NCI-H82 (cell line): ENCODE measurements around the gene CDC123.
"Not testable (repeated sequence)": the region's sequence is repeated elsewhere in the genome, so short reads cannot be mapped to it uniquely, and the experiment has no call there.

Source experiments
- DNase-seq: peaks from one replicate; lab custom pipeline; 2025; lab: John Stamatoyannopoulos, UW

The CDC123 gene

DNA sequence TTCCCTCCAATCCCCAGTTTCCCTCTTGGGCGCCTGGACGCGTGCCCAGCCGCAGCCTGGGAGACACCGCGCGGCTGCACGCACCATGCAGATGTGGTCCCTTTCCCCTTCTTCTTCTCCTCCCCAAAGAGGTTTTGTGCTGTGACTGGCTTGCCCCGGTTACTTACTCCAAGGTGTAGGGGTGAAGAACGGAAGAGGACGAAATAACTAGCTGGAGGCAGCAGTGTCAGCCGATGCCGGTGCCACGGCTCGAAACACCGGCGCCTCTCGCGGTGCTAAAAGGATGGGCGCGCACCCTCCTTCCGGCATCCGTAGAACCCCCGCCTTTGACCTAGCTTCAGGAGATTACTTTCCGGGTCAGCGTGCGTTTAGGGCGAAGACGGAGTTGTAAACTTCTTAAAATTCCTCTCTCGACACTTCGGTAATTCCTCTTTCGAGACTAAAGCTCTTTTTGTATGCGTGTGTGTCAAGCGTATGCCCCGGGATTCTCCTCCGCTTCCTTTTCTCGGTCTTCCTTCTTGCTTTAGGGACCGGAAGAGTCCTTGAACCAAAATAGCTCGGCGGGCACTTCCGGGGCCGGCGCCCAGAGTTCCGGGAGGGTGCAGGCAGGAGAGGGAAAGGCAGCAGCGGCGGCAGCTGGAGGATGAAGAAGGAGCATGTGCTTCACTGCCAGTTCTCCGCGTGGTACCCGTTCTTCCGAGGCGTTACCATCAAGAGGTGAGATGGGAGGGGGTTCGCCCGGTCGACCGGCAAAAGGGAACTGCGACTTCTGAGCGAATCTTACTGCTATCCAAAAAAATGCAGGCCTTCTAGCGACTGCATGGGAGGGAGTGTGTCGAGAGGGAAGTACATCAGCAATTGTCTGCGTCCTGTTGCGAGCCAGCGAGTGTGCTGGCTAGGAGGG, at the start of gene CDC123, which contains the start of gene NUDT5:
CDC123 (plus strand) TSS at position 586 of the 904 bp plus-strand sequence; CDS start at position 644, 58 bp downstream.
NUDT5 (minus strand) TSS at position 289 of the 904 bp plus-strand sequence. CDS start 9,600 bp downstream, outside the sequence.
- DNase-seq, result peak; percentile 90

- DNase-seq, result no peak
Observed at GRCh38 chr10:12150163-12150562, 45.8 kb upstream of the CDC123 start.

DNA sequence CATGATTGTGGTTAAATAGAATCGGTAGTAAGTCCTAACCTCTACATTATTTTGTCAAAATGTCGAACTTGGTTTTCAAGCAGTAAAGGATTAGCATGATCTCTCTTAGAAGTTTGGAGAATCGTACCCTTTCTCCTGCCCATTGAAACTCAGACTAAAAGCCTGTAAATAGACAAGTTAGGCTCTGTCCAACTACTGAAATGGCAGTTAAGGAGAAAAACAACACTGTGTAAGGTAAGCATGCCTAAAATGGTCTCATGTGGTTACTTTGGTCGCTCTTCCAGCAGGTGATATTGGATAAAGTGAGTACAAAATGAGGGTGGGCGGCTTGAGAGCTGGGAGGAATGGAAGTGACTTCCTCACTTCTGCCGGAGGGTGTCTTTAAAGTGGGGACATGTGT, 41.5 kb upstream of the CDC123 start:
- DNase-seq, result no peak

DNA sequence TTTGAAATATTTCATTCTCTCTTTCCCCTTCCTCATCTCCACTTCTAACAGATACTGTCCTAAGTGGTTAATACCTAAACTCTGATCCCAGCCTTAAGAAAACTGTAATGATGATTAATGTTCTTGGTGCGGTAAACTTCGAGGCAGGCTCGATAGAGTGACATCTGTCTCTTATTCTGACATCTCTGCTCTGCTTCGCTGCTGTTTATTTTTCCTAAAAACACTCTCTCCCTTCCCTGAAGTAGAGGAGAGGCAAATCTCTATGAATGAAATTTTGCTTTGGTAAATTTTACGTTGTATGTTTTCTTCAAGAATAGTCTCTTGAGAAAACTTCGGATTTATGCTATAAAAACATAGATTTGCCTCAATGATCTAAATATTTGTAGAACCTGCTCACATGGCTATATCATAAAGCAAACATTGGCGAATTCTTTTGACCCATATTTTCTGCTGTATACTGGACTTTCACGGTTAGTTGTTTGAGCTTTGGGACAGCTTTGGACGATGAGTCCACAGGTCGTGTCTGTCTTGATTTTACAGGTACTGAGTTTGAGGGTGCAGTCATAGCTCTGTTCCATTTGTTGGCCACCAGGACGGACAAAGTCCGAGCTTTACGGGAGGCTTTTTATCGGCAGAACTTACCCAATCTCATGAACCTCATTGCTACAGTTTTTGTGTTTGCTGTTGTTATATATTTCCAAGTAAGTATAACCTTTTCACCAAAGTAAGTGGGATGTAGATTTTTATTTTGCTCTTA, 39.4 kb upstream of the CDC123 start:
- DNase-seq, result peak; percentile 22

DNA sequence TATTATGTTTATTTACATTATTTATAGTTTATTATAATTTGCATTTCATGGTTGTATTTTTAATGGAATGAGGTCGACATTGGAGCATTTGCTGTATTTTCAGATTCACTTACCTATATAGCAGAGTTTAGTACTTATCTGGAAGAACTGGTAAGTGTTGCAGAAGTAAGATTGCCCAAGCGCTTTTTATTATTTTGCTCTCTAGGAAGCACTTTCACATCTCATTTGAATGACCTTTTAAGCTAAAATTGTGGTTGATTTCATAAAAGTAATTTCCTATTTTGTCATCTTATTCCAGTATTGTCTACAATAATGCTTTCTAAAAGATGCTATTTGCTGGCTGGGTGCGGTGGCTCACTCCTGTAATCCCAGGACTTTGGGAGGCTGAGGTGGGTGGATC, 37.9 kb upstream of the CDC123 start:
- DNase-seq, result no peak

GRCh38 chr10:12160664-12161063, 35.3 kb upstream of the CDC123 start:
- no peak for DNase-seq

- DNase-seq, result no peak
Observed at GRCh38 chr10:12162927-12163326, 33.1 kb upstream of the CDC123 start.

DNA sequence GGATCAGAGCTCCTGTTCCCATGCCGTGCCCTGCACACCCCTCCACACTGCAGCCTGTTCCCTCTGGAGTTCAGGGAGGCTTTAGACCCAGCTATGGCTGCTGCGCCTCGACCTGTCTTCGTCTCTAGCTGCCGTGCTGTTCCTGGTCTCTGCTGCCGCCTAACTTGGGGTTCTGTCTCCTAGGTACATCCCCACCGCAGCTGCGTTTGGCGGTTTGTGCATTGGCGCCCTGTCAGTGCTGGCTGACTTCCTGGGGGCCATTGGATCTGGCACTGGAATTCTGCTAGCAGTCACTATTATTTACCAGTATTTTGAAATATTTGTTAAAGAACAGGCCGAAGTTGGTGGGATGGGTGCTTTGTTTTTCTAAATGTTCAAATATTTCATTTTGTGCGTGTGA, 31.9 kb upstream of the CDC123 start:
- DNase-seq, result no peak

DNA sequence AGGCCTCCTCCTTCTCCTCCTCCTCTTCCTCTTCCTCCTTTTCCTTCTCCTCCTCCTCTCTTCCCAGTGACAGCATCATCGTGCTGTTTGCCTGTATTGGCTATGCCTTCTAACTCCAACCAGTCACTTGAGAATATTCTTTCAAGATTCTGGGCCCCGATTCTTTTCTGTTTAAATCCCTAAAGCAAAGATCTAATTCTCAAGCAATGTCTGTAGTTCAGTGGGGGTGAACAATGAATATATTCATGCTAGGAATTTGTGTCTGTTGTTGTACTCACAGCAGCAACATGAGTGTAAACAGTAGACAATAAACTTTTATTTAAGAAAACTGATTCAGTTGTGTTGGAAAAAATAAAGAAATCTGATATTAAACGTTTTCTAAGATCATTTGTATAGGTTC, 31.0 kb upstream of the CDC123 start:
- DNase-seq, result no peak

DNA sequence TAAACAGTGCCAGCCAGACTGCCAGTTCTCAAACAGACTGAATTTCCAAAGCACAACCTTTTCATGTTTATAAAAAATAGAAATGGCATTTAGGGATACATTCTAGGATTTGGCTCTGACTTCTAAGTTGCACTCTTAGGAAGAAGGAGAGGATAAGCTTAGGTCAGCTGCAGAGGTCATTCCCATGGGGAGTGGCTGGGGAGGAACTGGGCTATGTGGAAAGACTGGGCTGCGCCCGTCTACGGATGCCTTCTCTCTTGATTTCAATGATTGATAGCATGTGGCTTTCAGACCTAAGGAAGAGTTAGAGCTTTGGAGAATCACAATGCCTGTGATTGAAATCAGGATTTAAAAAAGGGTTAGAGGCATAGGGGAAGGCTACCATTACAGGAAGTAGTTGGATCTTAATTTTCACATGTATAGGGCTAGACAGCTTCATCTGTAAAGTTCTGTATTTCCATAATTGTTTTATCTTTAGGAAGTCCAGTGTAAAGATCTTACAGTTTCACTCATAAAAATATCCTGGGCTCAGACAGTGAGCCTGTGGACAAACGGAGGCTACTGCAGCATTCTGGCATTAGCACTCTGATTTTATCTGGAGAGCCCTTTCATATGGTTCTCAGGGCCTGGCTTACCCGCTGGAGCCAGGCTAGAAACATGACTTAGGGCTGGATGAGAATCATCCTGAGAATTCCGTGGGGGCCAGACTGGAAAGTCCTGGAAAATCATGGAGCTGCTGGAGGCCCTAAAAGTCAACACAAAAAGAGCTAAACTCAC, 29.8 kb upstream of the CDC123 start:
- DNase-seq, result no peak

DNA sequence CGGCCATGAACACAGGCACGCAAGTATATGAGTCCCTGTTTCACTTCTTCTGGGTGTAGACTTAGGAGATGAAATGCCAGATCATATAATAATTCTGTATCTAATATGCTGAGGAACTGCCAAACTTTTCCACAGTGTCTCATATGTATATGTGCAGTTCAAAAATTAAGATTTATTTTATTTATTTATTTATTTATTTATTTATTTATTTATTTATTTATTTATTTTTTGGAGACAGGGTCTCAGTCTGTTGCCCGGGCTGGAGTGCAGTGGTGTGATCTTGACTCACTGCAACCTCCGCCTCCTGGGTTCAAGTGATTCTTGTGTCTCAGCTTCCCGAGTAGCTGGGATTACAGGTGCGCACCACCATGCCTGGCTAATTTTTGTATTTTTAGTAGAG, 24.5 kb upstream of the CDC123 start:
- not testable (repeated sequence) for DNase-seq

- DNase-seq, result no peak
Observed at GRCh38 chr10:12177642-12178041, 18.3 kb upstream of the CDC123 start.

- no peak for DNase-seq
Observed at GRCh38 chr10:12179606-12180170, 16.3 kb upstream of the CDC123 start.

DNA sequence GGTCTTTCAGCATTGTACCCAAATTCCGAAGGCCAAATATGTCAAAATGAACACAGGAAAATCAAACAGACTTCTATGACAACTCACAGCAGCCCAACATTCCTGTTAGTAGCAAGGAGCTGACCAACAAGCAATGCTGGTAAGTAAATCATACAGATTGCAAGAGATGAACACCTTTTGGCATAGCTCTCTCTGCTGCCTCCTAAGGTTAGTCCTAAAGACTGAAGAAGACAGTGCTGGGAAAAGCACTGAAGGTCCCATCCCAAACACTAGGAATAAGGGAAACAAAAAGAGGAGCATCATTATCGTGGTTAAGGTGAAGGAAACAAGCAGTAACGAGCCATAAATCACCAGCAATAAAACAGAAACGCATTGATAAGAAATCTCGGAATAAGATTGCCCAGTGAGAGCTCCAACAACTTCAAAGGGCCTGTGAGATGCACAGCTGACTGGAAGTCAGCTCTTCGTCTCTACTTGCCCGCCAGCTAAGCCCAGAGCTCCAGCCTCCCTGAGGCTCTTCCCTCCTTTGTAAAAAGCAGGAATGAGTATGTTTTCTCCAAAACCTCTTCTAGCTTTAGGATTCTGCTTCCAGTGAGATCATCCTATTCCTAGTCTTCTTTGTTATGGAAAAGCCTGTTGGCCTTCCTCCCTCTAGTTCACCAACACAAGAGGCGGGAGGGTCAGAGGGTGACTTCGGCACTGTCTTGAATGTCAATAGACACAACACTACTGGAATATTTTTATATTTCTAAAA, 15.6 kb upstream of the CDC123 start:
- DNase-seq, result no peak

- no peak for DNase-seq
Observed at GRCh38 chr10:12181065-12181775, 14.8 kb upstream of the CDC123 start.

DNA sequence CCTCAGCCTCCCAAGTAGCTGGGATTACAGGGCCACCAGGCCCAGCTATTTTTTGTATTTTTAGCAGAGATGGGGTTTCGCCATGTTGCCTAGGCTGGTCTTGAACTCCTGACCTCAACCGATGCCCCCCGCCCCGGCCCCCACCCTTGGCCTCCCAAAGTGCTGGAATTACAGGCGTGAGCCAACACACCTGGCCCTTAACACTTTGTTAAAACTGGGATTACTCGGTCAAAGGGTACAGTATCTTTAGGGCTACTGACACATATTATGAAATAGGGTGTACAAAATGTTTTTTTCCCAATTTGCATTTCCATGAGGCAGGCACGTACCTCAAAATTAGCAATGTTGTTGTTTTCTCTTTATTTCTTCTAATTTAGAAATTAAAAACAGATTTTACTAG, 11.8 kb upstream of the CDC123 start:
- DNase-seq, result no peak

GRCh38 chr10:12186323-12186722, 9.7 kb upstream of the CDC123 start:
- no peak for DNase-seq

GRCh38 chr10:12187321-12187905, 8.6 kb upstream of the CDC123 start:
- no peak for DNase-seq

DNA sequence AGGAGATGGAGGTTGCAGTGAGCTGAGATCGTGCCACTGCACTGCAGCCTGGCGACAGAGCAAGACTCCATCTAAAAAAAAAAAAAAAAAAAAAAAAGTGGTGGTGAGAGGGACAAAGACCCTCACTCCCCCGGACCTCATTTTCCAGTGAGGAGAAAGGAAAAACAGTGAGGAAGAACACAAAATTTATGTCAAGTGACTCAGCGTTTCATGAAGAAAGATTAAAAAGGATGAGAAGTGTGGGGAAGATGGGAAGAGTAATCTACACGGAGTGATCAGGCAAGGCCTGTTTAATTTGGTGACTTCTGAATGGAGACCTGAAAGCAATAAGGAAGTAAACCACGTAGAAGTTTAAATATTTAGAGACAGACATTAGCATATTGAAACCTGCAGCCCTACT, 7.3 kb upstream of the CDC123 start:
- no peak for DNase-seq

DNA sequence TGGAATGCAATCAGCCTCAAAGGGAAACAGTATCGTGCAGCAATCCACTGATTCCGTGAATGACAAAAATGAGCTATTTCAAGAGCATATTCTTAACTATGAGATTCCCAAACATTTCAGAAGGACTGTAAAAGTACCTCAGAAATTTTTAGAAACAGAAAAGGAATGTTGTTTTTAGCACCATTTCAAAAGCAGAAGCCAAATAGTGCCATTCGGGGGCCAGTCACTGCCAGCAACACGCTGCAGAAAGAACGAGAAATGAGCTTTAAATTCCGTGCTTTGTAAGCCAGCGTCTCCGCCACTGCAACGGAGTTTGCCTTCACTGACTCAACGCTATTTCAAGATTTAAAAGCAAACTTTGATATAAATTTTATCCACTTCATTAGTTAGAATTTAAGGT, 6.6 kb upstream of the CDC123 start:
- DNase-seq, result no peak
